ENCODE results near the gene PLA2G6.

DNA sequence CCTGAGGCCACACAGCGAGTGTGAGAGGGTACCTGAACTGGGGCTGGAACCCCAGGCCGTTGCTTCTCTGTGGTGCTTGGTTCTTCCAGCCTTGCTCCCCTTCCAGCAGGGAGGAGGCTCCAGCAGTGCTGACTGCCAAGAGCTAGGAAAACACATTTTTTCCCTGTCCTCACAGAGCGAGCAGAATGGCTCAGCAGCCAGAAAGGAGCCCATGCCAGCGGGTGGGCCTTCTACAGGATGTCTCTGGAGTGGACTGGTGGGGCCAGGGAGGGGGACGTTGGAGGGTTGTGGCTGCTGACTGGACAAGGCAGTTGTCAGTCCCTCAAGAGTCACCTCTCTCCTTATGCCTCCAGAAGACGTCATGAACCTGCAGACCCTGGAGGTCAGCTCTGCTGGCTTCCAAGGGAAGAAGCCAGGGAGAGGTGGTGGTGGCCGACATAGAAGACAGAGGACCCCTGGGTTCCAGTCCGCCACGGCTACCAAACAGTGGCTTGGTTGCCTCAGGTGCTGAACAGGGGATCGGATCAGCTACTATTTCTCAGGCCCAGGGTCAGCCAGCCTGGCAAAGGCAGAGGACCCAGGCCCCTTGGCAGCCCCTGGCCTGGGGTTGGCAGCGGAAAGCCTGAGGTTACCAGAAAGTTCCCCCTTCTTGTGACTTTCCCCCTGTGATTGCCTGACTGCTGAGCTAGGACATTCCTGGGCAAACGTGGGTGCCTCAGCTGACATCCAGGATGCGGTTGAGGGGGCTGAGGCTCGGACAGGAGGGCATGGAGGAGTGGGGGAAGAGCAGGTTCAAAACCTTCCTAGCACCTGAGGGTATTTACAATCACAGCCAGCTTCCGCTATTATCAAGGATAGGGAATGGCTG is 23.9 kb upstream of the PLA2G6 start:
- TF ChIP-seq CTCF (IDR thresholded peaks at IDR 0.05): no peak
- TF ChIP-seq POLR2A (IDR thresholded peaks at IDR 0.05): no peak
